HUES6 (cell line): ENCODE results near the gene OR52K1.
"Not testable (repeated sequence)": the region's sequence is repeated elsewhere in the genome, so short reads cannot be mapped to it uniquely, and the experiment has no call there.

ENCODE experiments used
- H3K27ac ChIP-seq: 2 replicates; pipeline ENCODE4 v1.7.0; 2013; ENCODE audit warnings: low read depth, mild to moderate bottlenecking, low read length, inconsistent platforms
- H3K27me3 ChIP-seq: 2 replicates; pipeline ENCODE4 v1.6.1; 2013; ENCODE audit warnings: low read length; ENCODE audit not compliant: control insufficient read depth, insufficient read depth
- H3K36me3 ChIP-seq: 2 replicates; pipeline ENCODE4 v1.6.1; 2013; ENCODE audit warnings: low read length; ENCODE audit not compliant: control insufficient read depth, insufficient read depth
- H3K4me1 ChIP-seq: 2 replicates; pipeline ENCODE4 v1.6.1; 2013; ENCODE audit warnings: low read length; ENCODE audit not compliant: control insufficient read depth, insufficient read depth
- H3K4me3 ChIP-seq: 2 replicates; pipeline ENCODE4 v1.5.1; 2013; ENCODE audit warnings: low read depth, low read length
- H3K9ac ChIP-seq: one replicate; pipeline ENCODE4 v1.6.1; 2013; ENCODE audit warnings: mild to moderate bottlenecking, low read length
- H3K9me3 ChIP-seq: 2 replicates; pipeline ENCODE4 v1.6.1; 2013; ENCODE audit warnings: low read depth, low read length; ENCODE audit not compliant: control insufficient read depth, insufficient read depth

Gene OR52K1

DNA sequence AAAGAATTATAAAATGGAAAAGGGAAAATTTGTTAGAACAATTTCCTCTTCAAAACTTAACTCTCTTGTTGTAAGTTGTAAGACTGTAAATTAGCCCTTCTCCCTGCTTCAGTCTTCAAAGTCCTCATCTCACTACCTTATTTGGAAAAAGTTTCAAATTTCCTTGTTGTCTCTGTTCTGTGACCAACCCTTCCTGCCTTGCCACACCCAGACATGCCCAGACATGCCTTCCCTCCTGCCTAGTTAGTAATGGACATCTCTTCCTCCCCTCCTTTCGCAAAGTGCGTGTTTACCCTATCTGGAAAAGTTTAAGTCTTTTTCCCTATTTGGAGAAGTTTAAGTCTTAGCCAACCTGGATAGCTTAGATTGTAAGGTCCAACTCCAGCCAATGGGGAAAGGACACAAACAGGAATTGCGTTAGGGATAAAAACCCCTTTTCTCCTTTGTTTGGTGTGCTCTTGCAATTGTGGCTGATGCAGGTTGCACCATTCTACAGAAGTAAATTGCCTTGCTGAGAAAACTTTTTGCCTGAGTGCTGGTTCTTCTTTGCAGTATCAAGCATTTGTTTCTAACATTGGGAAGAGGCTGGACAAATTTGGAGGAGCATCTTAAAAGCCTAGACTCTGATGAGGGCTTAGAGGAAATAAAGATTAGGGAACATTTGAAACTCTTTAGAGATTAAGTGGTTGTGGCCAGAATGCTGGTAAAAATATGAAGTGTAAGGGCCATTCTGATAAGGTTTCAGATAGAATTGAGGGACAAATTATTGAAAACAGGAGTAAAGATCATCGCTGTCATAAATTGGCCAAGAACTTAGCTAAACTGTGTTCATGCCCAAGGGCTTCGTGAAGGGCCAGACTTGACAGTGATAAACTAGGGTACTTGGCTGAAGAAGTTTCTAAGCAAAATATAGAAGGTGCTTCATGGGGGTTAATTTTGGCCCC, 18.0 kb upstream of the OR52K1 start:
- no peaks in the 10 kb centered on the region for H3K36me3 ChIP-seq
- H3K27ac ChIP-seq: no peak overlapping the region; the same call in 1 of the 2 replicates
- H3K27me3 ChIP-seq: no peaks in the 10 kb centered on the region
- H3K4me3 ChIP-seq: no peak overlapping the region
- peaks cover 31% of the 10 kb centered on the region for H3K9me3 ChIP-seq
- peaks cover 16% of the 10 kb centered on the region for H3K4me1 ChIP-seq
- no peak overlapping the region for H3K9ac ChIP-seq

DNA sequence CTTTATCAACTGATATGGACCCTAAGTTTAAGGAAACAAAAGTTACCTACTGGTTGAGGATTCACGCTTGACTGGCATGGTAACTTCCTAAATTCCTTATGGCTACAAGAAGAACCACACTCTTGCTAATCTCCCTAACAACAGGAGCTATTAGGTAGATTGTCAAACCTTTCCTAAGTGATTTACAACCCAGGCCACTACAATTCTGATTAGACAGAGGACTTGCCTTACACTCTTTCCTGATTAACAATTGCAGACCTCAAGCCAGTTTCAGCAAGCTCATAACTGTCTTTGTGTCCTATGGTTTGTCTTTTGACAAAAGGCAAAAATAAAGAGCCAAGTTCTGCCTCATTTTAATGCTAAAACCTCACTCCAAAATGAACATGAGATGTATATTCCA, 17.0 kb upstream of the OR52K1 start:
- H3K9ac ChIP-seq: no peak overlapping the region
- peaks cover 31% of the 10 kb centered on the region for H3K9me3 ChIP-seq
- H3K27me3 ChIP-seq: no peaks in the 10 kb centered on the region
- H3K27ac ChIP-seq: no peak overlapping the region
- no peaks in the 10 kb centered on the region for H3K36me3 ChIP-seq
- H3K4me1 ChIP-seq: peaks cover 16% of the 10 kb centered on the region
- H3K4me3 ChIP-seq: no peak overlapping the region

DNA sequence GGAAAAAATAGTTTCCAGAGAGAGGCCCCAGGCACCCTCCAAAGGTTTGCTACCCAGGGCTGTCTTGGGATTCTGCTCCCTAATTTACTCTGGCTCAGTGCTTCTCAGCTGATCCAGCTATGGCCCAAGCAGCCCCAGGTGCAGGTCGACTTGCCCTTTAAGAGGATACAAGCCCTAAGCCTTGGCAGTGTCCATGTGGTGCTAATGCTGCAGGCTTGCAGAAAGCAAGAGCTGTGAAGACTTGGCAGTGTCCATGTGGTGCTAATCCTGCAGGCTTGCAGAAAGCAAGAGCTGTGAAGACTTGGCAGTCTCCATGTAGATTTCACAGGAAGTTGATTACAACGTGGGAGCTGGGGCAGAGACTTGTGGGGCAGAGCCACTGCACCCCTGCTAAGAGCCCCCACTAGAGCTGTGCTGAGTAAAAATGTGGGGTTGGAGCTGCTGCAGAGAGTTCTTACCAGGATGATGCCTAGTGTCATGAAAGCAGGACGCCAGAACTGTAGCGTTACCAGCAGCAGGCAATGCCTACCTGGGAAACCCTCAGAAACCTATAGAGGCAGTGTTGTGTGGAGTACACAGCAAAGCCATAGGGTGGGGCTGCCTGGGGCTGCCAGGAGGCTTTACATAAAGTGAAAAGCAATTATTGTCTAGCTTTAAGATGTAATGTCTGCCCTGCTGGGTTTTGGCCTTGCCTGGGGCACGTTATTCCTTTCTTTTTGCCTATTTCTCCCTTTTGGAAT, 16.1 kb upstream of the OR52K1 start:
- no peak overlapping the region for H3K27ac ChIP-seq
- H3K27me3 ChIP-seq: no peaks in the 10 kb centered on the region
- peaks cover 16% of the 10 kb centered on the region for H3K4me1 ChIP-seq
- H3K9me3 ChIP-seq: peaks cover 31% of the 10 kb centered on the region
- H3K4me3 ChIP-seq: no peak overlapping the region
- H3K36me3 ChIP-seq: no peaks in the 10 kb centered on the region
- H3K9ac ChIP-seq: no peak overlapping the region

DNA sequence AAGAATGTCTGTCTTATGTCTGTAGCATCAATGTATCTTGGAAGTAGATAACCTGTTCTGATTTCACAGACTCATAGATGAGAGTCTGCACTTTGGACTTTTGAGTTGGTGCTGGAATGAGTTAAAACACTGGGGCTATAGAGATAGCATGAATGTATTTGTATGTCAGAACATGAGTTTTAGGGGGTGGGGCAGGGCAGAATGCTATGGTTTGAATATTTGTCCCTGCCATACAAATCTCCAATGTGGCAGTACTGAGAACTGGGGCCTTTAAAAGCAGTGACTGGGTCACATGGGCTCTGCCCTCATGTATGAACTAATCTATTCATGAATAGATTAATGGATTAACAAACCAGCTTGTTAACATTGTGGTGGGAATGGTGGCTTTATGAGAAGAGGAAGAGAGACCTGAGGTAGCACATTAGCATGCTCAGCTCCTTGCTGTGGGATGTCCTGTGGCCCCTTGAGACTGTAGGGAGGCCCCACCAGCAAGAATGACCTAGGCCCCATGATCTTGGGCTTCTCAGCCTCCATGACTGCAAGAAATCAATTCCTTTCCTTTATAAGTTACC, 15.5 kb upstream of the OR52K1 start:
- Histone ChIP-seq H3K9ac (no peak overlapping the region), H3K9me3 (peaks cover 31% of the 10 kb centered on the region), H3K4me1 (peaks cover 16% of the 10 kb centered on the region), H3K27ac (no peak overlapping the region), H3K4me3 (no peak overlapping the region), H3K27me3 (no peaks in the 10 kb centered on the region), H3K36me3 (no peaks in the 10 kb centered on the region)

DNA sequence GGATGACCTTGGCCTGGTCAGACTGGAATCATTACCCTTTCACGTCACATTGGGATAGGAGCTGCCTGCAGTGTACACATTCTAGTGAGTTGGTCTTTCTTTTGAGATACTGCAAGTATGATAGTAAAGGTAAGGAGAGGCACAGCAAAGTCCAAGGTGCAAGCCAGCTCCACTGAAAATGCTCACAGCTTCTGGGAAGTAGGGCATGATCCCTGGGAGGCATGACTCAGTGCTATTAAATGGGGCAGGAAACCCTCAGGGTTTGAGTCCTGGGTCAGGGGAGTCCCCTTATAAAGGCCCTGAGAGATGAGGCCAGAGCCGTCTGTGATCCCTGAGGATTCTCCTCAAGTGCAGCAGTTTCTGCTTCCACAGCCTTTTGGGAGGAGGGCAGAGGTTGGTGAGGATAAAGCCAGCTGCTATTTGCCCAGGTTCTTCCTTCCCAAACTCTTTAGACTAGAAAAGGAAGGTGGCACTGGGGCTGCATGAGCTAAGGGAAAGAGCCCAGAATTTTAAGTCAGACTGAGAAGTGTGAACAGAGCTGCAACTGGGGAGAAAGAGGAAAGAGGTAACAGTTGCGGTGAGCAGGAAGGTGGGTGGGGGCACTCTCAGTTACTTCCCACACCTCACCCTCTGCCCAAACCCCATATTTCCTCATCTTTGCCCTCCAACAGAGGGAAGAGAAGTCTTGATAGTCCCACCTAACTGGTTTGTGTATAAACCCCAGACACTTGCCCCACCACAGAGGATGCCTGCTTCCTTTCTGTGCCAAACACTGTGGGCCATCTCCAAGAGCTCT, 14.4 kb upstream of the OR52K1 start:
- H3K36me3 ChIP-seq: no peaks in the 10 kb centered on the region
- H3K9me3 ChIP-seq: peaks cover 27% of the 10 kb centered on the region
- no peak overlapping the region for H3K4me3 ChIP-seq
- peaks cover 16% of the 10 kb centered on the region for H3K4me1 ChIP-seq
- no peak overlapping the region for H3K9ac ChIP-seq
- H3K27me3 ChIP-seq: no peaks in the 10 kb centered on the region
- no peak overlapping the region for H3K27ac ChIP-seq

DNA sequence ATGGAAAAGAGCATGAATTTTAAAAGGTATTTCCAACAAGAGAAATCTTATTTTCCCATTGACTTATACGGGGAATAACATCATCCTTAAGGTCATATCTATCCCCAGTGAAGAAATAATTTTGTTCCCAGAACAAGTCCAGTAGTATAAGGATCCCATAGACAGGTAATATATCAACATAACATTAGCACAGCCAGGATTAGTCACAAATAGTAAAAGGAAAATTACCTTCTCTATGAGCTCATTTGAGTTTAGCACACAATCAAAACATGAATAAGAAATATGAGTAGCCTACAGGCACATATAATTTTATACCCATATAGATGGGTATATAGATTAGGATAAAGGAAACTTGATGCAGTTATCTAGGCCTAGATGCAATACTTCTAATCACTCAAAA, 2.8 kb upstream of the OR52K1 start:
- no peak overlapping the region for H3K27ac ChIP-seq

DNA sequence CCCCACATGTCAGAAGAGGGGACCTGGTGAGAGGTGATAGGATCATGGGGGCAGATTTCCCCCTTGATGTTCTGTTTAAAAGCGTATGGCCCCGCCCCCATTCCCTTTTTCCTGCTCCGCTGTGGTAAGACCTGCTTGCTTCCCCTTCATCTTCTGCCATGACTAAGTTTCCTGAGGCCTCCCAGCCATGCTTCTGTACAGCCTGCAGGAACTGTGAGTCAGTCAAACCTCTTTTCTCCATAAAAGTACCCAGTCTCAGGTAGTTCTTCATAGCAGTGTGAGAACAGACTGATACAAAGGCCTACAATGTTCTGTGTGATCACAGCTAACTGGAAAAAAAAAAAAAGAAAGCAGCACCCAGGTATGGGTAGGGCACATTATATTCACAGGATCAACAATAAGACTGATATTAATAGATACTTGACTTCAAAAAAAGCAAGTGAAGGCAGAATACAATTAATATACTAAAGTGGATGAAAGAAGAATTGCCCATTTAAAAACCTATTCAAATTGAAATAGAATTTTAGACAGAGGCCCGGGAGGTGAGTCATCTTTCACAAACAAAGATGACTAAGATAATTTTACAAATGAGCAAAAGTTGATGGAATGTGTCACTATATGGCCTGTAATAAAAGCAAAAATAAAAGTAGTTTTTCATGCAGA, 1.7 kb upstream of the OR52K1 start:
- Histone ChIP-seq H3K4me1 (peaks cover 11% of the 10 kb centered on the region), H3K9ac (no peak overlapping the region), H3K27ac (no peak overlapping the region), H3K27me3 (no peaks in the 10 kb centered on the region), H3K36me3 (no peaks in the 10 kb centered on the region), H3K4me3 (no peak overlapping the region), H3K9me3 (no peaks in the 10 kb centered on the region)

More for the DNA sequence above, 2.8 kb upstream of the OR52K1 start:
- Histone ChIP-seq H3K9me3 (no peaks in the 10 kb centered on the region), H3K4me1 (peaks cover 11% of the 10 kb centered on the region), H3K27me3 (no peaks in the 10 kb centered on the region), H3K9ac (no peak overlapping the region), H3K36me3 (no peaks in the 10 kb centered on the region), H3K4me3 (no peak overlapping the region)

DNA sequence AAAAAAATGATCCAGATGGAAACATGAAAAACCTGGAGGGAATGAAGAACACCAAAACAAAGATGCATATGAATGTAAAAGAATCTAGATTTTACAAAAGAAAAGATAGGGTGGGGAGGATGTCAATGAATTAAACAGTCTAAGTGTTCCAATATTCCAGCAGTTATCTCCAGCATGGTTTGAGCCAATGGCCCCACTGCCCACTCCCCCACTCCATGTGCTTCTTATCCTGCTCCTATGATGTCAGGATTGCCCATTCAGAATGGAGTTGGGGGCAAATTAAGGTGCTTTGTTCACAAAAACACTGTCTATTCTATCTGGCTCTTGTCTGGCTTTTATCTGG, 1.2 kb upstream of the OR52K1 start:
- Histone ChIP-seq H3K27me3 (0 out of 2 replicates have a peak, but pooled peaks cover 3% of the 10 kb centered on the region), H3K4me3 (no peak overlapping the region), H3K9me3 (no peaks in the 10 kb centered on the region), H3K36me3 (no peaks in the 10 kb centered on the region), H3K4me1 (peaks cover 11% of the 10 kb centered on the region), H3K27ac (no peak overlapping the region), H3K9ac (no peak overlapping the region)

DNA sequence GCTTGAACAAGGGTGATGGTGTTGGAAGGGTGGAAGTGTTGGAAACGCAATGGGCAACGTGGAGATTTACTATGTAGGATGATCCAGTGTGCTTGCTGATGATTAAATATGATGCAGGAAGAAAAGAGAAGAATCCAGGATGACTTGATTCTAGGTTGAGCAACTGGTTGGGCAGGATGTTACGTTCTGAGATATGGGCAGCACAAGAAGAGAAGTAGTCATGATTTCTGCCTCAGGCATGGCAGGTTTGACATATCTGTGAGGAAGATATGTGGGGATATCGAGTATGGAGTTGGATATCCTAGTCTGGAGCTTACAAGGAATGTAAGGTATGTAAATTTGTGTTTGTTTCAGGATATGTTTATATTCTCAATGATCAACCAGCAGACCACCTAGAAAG, 1.9 kb downstream of the OR52K1 start:
- Histone ChIP-seq H3K27ac (no peak overlapping the region), H3K36me3 (no peaks in the 10 kb centered on the region), H3K4me1 (peaks cover 11% of the 10 kb centered on the region), H3K9me3 (no peaks in the 10 kb centered on the region), H3K27me3 (0 out of 2 replicates have a peak, but pooled peaks cover 3% of the 10 kb centered on the region), H3K4me3 (no peak overlapping the region), H3K9ac (no peak overlapping the region)

DNA sequence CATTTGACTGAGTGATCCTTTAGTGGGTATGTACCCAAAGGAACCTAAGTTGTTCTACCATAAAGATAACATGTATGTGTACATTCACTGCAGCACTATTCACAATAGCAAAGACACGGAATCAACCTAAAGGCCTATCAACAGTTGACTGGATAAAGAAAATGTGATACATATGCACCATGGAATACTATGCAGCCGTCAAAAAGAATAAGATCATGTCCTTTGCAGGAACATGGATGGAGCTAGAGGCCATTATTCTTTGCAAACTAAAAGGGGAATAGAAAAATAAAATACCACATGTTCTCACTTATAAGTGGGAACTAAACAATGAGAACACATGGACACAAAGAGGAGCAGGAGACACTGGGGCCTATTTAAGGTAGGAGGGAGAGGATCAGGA, 9.0 kb downstream of the OR52K1 start:
- H3K9me3 ChIP-seq, H3K27me3 ChIP-seq, H3K4me3 ChIP-seq, H3K27ac ChIP-seq, H3K36me3 ChIP-seq, H3K4me1 ChIP-seq, H3K9ac ChIP-seq: not testable (repeated sequence)
